ENCODE results near the gene CBLN3.

The CBLN3 gene

DNA sequence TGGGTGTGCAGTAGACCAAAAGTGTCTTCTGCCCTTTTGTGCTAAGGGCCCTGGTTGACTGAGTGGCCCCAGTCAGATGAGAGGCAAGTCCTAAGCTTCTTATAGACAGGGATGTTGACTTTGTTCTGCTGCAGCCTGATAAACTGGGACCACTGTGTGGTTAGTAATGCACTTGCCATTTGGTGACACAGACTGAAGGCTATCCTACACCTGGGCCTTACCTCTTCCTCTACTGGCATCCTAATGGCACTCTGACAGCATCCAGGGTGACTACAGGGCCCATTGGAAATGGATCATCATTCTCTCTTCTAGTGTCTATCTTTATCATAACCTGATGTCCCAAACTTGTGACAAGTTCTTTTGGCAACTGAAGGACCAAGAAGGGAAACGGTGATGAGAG lies 9.8 kb upstream of the CBLN3 start:
- DNase-seq (ENCODE audit: low spot score): no peak

GRCh38 chr14:24438223-24439097 lies 9.0 kb upstream of the CBLN3 start:
- DNase-seq (ENCODE audit: low spot score): no peak

- DNase-seq (ENCODE audit: low spot score): no peak
These were observed 8.2 kb upstream of the CBLN3 start for GRCh38 chr14:24437736-24438067.

GRCh38 chr14:24437020-24437735 lies 7.7 kb upstream of the CBLN3 start:
- no peak for DNase-seq (ENCODE audit: low spot score)

DNA sequence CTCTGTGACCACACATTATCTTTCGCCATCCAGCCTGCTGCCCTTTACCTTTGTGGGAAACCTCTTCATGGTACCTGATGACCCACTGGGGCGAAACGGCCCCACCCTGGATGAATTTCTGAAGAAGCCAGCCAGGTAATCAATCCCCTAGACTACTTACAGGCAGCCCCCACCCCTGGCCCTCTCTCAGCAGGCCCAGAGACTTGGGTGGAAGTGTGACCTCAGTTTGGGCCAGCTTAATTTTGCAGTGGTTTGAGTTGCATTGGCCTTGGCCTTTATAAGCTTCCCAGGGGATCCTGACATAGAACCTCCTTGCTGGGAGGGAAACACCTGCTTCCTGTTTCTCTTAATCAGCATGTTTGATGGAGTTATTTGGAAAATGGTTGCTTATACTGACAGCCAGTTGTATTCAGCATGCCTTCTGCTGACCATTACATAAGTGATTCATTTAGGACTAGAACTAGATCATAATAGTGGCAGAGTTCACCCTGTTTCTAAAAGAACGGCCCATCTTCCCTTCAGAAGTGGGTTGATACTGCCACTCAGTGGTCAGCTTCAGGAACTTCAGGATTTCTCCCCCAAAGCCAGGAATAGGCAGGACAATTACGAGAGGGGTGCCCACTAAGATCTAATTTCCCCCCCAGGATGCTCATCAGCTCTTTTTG lies 7.0 kb upstream of the CBLN3 start:
- no peak for DNase-seq (ENCODE audit: low spot score)

- no peak for DNase-seq (ENCODE audit: low spot score)
These were observed 6.5 kb upstream of the CBLN3 start for GRCh38 chr14:24435998-24436354.

DNA sequence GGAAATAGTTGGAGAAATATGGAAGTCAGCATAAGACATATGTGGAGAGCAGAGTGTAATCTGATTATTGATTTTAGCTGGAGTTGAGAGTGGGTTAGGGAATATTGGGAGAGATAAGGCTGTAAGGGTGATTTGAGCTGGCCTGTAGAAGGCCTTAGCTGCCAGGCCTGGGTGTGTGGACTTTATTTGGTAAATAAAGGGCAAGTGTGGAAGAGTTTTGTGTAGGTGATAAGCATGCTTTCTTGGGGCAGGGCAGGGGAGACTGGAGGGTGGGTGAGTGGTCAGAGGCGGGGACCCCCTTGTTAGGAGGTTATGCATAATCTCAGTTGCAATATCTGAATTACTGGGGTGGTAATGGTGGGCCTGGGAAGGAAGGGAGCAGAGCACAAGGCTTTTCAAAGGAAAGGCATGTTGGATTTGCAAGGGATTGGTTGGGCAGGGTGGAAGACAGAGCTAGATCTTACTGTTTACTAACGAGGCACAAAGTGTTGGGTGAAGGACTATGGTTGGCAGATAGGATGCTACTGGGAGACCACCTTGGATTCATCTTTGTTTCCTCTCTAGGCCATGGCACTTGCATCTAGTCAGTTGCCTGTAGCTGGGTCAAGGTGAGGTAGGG lies 5.8 kb upstream of the CBLN3 start:
- DNase-seq (ENCODE audit: low spot score): no peak

GRCh38 chr14:24434676-24435075 lies 5.2 kb upstream of the CBLN3 start:
- no peak for DNase-seq (ENCODE audit: low spot score)

DNA sequence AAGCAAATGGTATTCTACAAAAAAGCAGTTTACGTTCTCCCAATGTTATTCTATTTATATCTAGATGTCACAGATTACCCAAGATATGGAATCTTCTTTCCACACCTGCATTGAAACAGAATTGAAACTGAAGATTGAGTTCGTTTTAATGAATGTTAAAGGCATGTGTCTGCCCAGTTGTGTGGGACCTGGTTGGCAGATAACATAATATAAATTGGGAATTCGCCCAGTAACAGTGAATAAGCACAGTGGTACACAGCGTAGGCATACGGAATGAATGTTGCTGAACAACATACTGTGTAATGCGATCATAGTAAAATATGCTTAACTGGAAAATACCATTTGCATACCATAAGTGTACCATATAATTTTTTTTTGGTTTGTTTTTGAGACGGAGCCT lies 4.6 kb upstream of the CBLN3 start:
- DNase-seq (ENCODE audit: low spot score): no peak

GRCh38 chr14:24432259-24433131 lies 3.0 kb upstream of the CBLN3 start:
- DNase-seq (ENCODE audit: low spot score): peak; percentile 61

- DNase-seq (ENCODE audit: low spot score): peak; percentile 86
These were observed 2.2 kb upstream of the CBLN3 start for GRCh38 chr14:24431569-24432258.

- peak; percentile 64 for DNase-seq (ENCODE audit: low spot score)
These were observed 1.5 kb upstream of the CBLN3 start for GRCh38 chr14:24430682-24431568.

GRCh38 chr14:24430143-24430681 lies 744 bp upstream of the CBLN3 start:
- DNase-seq (ENCODE audit: low spot score): peak; percentile 93

DNA sequence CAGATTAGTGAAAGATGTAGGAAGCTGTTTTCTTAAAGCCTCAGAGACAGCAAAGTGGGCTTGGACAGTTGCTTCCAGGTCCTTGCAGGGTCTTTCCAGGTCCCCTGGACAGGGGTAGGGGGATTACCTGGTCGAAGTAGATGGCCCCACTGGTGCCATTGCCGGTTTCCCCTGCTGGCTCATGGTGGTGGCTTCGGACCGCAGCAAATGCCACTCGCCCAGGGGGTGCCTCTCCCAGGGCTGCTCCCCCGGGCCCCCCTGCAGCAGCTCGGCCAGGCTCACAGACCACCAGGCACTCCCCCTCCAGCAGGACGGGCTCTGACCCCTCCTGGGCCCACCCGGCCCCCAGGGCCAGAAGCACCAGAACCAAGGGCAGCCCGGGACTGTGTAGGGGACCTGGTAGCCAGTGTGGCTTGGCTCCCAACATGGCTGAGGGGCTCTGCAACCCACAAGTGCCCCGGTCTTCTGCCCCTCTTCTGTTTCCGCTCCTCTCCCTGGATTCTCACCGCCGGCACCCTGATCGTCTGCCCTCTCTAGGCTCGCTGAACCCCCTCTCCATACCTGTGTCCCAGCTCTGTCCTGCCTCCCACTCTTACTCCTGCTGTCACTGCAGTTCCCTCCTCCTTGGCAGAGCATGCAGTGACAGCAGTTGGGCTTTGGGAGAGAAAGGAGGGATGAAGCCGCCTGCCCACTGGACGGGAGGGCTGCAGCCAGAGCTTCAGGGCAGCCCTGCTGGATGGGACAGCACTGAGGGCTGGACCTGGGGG lies 657 bp downstream of the CBLN3 start:
- DNase-seq (ENCODE audit: low spot score): peak; percentile 62

- DNase-seq (ENCODE audit: low spot score): peak; percentile 47
These were observed 1.6 kb downstream of the CBLN3 start for GRCh38 chr14:24427537-24428508.

DNA sequence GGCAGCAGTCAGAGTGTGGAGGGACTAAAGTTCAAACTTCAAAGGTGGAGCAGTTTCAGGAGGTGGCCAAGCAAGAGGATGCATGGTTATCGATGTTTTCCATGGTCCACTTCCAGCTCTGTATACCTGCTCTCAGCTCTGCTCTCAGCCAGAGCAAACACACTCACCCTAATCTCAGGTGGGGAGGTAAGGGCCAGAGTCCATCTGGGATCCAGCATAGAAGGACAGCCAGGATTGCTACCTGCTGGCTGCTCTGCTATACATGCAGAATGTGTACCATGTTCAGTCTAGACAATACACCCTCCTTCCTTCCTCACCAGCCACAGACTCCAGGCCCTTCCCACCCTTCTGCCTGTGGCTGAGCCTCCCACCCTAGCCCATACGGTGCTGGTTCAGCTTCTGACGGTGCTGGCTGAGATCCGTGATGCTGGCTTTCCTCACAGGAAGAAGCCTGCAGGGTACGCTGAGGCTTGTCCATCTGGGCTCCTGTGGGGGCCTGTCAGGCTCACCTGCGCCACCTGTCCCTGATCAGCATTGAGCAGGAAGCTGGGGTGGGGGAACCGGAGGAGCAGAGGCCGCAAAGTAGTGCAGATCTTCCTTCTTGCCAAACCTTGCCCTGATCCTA lies 2.4 kb downstream of the CBLN3 start:
- DNase-seq (ENCODE audit: low spot score): peak; percentile 44

Measured in left forelimb (tissue), 1 donor.